ENCODE measurements around the gene LZTS3.
"Not testable (repeated sequence)": the region's sequence is repeated elsewhere in the genome, so short reads cannot be mapped to it uniquely, and the experiment has no call there.

LZTS3 gene

GRCh38 chr20:3166913-3167342 lies 6.4 kb downstream of the LZTS3 start:
- DNase-seq = no peak

- no peak for DNase-seq
These were observed 6.9 kb downstream of the LZTS3 start for GRCh38 chr20:3166338-3166912.

GRCh38 chr20:3165473-3166337 lies 7.6 kb downstream of the LZTS3 start:
- peak; percentile 91 for DNase-seq

- peak; percentile 81 for DNase-seq
These were observed 8.5 kb downstream of the LZTS3 start for GRCh38 chr20:3164763-3165410.

GRCh38 chr20:3164043-3164762 lies 9.1 kb downstream of the LZTS3 start:
- no peak for DNase-seq

GRCh38 chr20:3163099-3164042 lies 10.0 kb downstream of the LZTS3 start:
- peak; percentile 87 for DNase-seq

- DNase-seq = peak; percentile 94
These were observed 11.2 kb downstream of the LZTS3 start for GRCh38 chr20:3162080-3162611.

- DNase-seq = peak; percentile 74
These were observed 11.9 kb downstream of the LZTS3 start for GRCh38 chr20:3161316-3162079.

GRCh38 chr20:3160418-3160817 lies 12.9 kb downstream of the LZTS3 start:
- no peak for DNase-seq

- DNase-seq = no peak
These were observed 14.3 kb downstream of the LZTS3 start for GRCh38 chr20:3158968-3159431.

- DNase-seq = no peak
These were observed 15.5 kb downstream of the LZTS3 start for GRCh38 chr20:3157817-3158216.

GRCh38 chr20:3156811-3157619 lies 16.3 kb downstream of the LZTS3 start:
- no peak for DNase-seq

GRCh38 chr20:3152057-3152644 lies 21.2 kb downstream of the LZTS3 start:
- DNase-seq = not testable (repeated sequence)

GRCh38 chr20:3150908-3151307 lies 22.4 kb downstream of the LZTS3 start:
- DNase-seq = no peak

- no peak for DNase-seq
These were observed 26.5 kb downstream of the LZTS3 start for GRCh38 chr20:3146732-3147341.

GRCh38 chr20:3141757-3142156 lies 31.6 kb downstream of the LZTS3 start:
- DNase-seq = no peak

GRCh38 chr20:3137492-3137891 lies 35.9 kb downstream of the LZTS3 start:
- DNase-seq = no peak

- no peak for DNase-seq
These were observed 37.8 kb downstream of the LZTS3 start for GRCh38 chr20:3135507-3136070.

- no peak for DNase-seq
These were observed 39.2 kb downstream of the LZTS3 start for GRCh38 chr20:3134151-3134550.
